NT2/D1 (cell line): ENCODE data around the gene ACTR1A.

Experiments used
- YY1 ChIP-seq: IDR thresholded peaks from 2 replicates; pipeline ENCODE4 v1.6.1; 2011; ENCODE audit not compliant: insufficient read length, insufficient read depth
- ZNF274 ChIP-seq: IDR thresholded peaks from 2 replicates; pipeline ENCODE4 v1.6.1; 2011; ENCODE audit warnings: mild to moderate bottlenecking, low read depth, low read length

- TF ChIP-seq ZNF274, result no peak
- TF ChIP-seq YY1, result no peak
These were observed 9.5 kb downstream of the ACTR1A start for GRCh38 chr10:102492983-102493382.
